Activated T-helper 1 cell treated with anti-CD3 and anti-CD28 coated beads, Interleukin-12 subunit alpha, Interleukin-12 subunit beta, Interleukin-2, Interleukin-4 antibody, amounts not matched to agents 30 ng/mL and 10 ng/mL and 1 ng/mL, durations not matched to agents 14 hours and 24 hours and 36 hours (primary cell): ENCODE measurements around the gene CENPN. TPM values are rescaled to one million over a fixed set of nuclear protein-coding genes. Genes with fewer than 3 reads are reported as not detected.

Experiments
- DNase-seq: peaks from one replicate; pipeline ENCODE4 v3.0.0; 2021; ENCODE audit warnings: low spot score
- H3K27ac Mint-ChIP-seq: one replicate; pipeline ENCODE4 v1.8.0; 2021; ENCODE audit warnings: mild to moderate bottlenecking, mixed read lengths
- H3K27me3 Mint-ChIP-seq: one replicate; pipeline ENCODE4 v1.8.0; 2022; ENCODE audit warnings: mild to moderate bottlenecking, moderate library complexity, mixed read lengths; ENCODE audit not compliant: insufficient read depth
- H3K36me3 Mint-ChIP-seq: one replicate; pipeline ENCODE4 v1.8.0; 2021; ENCODE audit warnings: low read depth, mixed read lengths
- H3K4me1 Mint-ChIP-seq: one replicate; pipeline ENCODE4 v1.8.0; 2021; ENCODE audit warnings: low read depth, mixed read lengths
- H3K4me3 Mint-ChIP-seq: one replicate; pipeline ENCODE4 v1.8.0; 2021; ENCODE audit warnings: mild to moderate bottlenecking, moderate library complexity, mixed read lengths
- H3K9me3 Mint-ChIP-seq: one replicate; pipeline ENCODE4 v1.8.0; 2021; ENCODE audit warnings: mixed read lengths
- intact Hi-C: fragments of 100-400 bp; cut with micrococcal nuclease; formaldehyde crosslinking; loops from one replicate; pipeline ENCODE4 v1.15.1; 2024
- total RNA-seq: library from RNA; stranded (reverse); gene quantifications from 2 replicates; pipeline ENCODE4 v1.2.3, GENCODE V29; 2022

Gene CENPN
- total RNA-seq, 1 donor from 2014 or later: 65.6 TPM

GRCh38 chr16:80981103-80981502, 25.9 kb upstream of the CENPN start:
- no peak overlapping the region for H3K27ac Mint-ChIP-seq
- H3K27me3 Mint-ChIP-seq: no peaks in the 10 kb centered on the region
- intact Hi-C loops: no loop called here

GRCh38 chr16:80982646-80983045, 24.4 kb upstream of the CENPN start:
- no peak overlapping the region for H3K4me3 Mint-ChIP-seq
- no peak for DNase-seq
- no peaks in the 10 kb centered on the region for H3K9me3 Mint-ChIP-seq
- intact Hi-C loops: loop anchor here (2.0 kb wide), 1 partner anchor 14 kb away; no protein-coding TSS in a partner anchor
- peaks cover 21% of the 10 kb centered on the region for H3K4me1 Mint-ChIP-seq
- H3K27me3 Mint-ChIP-seq: no peaks in the 10 kb centered on the region
- no peak overlapping the region for H3K27ac Mint-ChIP-seq
- peaks cover 22% of the 10 kb centered on the region for H3K36me3 Mint-ChIP-seq

More at GRCh38 chr16:80981103-80981502, 25.9 kb upstream of the CENPN start:
- Mint-ChIP-seq H3K36me3 (peaks cover 21% of the 10 kb centered on the region), H3K4me1 (peaks cover 9% of the 10 kb centered on the region), H3K9me3 (no peaks in the 10 kb centered on the region), H3K4me3 (no peak overlapping the region)
- DNase-seq: no peak

- Mint-ChIP-seq H3K4me1 (peaks cover 24% of the 10 kb centered on the region), H3K27me3 (no peaks in the 10 kb centered on the region), H3K36me3 (peaks cover 16% of the 10 kb centered on the region), H3K4me3 (no peak overlapping the region), H3K27ac (no peak overlapping the region), H3K9me3 (no peaks in the 10 kb centered on the region)
- DNase-seq: no peak
- intact Hi-C loops: no loop called here
Measured at GRCh38 chr16:80984124-80984892, 22.7 kb upstream of the CENPN start.

- intact Hi-C loops: no loop called here
- Mint-ChIP-seq H3K4me3 (no peak overlapping the region), H3K27ac (no peak overlapping the region), H3K36me3 (peaks cover 20% of the 10 kb centered on the region), H3K9me3 (no peaks in the 10 kb centered on the region), H3K4me1 (peaks cover 37% of the 10 kb centered on the region), H3K27me3 (no peaks in the 10 kb centered on the region)
- no peak for DNase-seq
Measured at GRCh38 chr16:80985611-80986010, 21.4 kb upstream of the CENPN start.

GRCh38 chr16:80986557-80986956, 20.5 kb upstream of the CENPN start:
- DNase-seq: no peak
- intact Hi-C loops: no loop called here
- H3K36me3 Mint-ChIP-seq: peaks cover 19% of the 10 kb centered on the region

GRCh38 chr16:80988756-80989155, 18.3 kb upstream of the CENPN start:
- H3K9me3 Mint-ChIP-seq: no peaks in the 10 kb centered on the region
- intact Hi-C loops: no loop called here
- no peak overlapping the region for H3K4me3 Mint-ChIP-seq
- H3K36me3 Mint-ChIP-seq: peaks cover 31% of the 10 kb centered on the region
- no peak for DNase-seq
- no peak overlapping the region for H3K27ac Mint-ChIP-seq
- peaks cover 52% of the 10 kb centered on the region for H3K4me1 Mint-ChIP-seq
- no peaks in the 10 kb centered on the region for H3K27me3 Mint-ChIP-seq

More at GRCh38 chr16:80986557-80986956, 20.5 kb upstream of the CENPN start:
- Mint-ChIP-seq H3K27me3 (no peaks in the 10 kb centered on the region), H3K4me3 (no peak overlapping the region), H3K9me3 (no peaks in the 10 kb centered on the region), H3K4me1 (peaks cover 38% of the 10 kb centered on the region), H3K27ac (no peak overlapping the region)

GRCh38 chr16:80989801-80990200, 17.2 kb upstream of the CENPN start:
- no peaks in the 10 kb centered on the region for H3K9me3 Mint-ChIP-seq
- DNase-seq: no peak
- peaks cover 38% of the 10 kb centered on the region for H3K36me3 Mint-ChIP-seq
- H3K27ac Mint-ChIP-seq: no peak overlapping the region
- no peak overlapping the region for H3K4me3 Mint-ChIP-seq
- intact Hi-C loops: no loop called here
- H3K27me3 Mint-ChIP-seq: no peaks in the 10 kb centered on the region
- peaks cover 56% of the 10 kb centered on the region for H3K4me1 Mint-ChIP-seq

- no peaks in the 10 kb centered on the region for H3K9me3 Mint-ChIP-seq
- H3K27ac Mint-ChIP-seq: no peak overlapping the region
- intact Hi-C loops: no loop called here
- no peaks in the 10 kb centered on the region for H3K27me3 Mint-ChIP-seq
- peaks cover 38% of the 10 kb centered on the region for H3K36me3 Mint-ChIP-seq
- H3K4me1 Mint-ChIP-seq: peaks cover 53% of the 10 kb centered on the region
- DNase-seq: no peak
- H3K4me3 Mint-ChIP-seq: no peak overlapping the region
Measured at GRCh38 chr16:80990577-80990976, 16.4 kb upstream of the CENPN start.

- Mint-ChIP-seq H3K27me3 (no peaks in the 10 kb centered on the region), H3K36me3 (peaks cover 38% of the 10 kb centered on the region), H3K4me1 (peaks cover 50% of the 10 kb centered on the region), H3K27ac (no peak overlapping the region), H3K4me3 (no peak overlapping the region), H3K9me3 (no peaks in the 10 kb centered on the region)
- intact Hi-C loops: no loop called here
- no peak for DNase-seq
Measured at GRCh38 chr16:80990978-80991377, 16.0 kb upstream of the CENPN start.

GRCh38 chr16:80991792-80992430, 15.1 kb upstream of the CENPN start:
- H3K27me3 Mint-ChIP-seq: no peaks in the 10 kb centered on the region
- peaks cover 36% of the 10 kb centered on the region for H3K36me3 Mint-ChIP-seq
- H3K9me3 Mint-ChIP-seq: no peaks in the 10 kb centered on the region
- no peak overlapping the region for H3K27ac Mint-ChIP-seq
- intact Hi-C loops: no loop called here
- DNase-seq: no peak
- no peak overlapping the region for H3K4me3 Mint-ChIP-seq
- peaks cover 48% of the 10 kb centered on the region for H3K4me1 Mint-ChIP-seq

- Mint-ChIP-seq H3K27me3 (no peaks in the 10 kb centered on the region), H3K27ac (no peak overlapping the region), H3K9me3 (no peaks in the 10 kb centered on the region), H3K36me3 (peaks cover 33% of the 10 kb centered on the region), H3K4me1 (peaks cover 51% of the 10 kb centered on the region), H3K4me3 (no peak overlapping the region)
- intact Hi-C loops: no loop called here
- DNase-seq: no peak
Measured at GRCh38 chr16:80992676-80993293, 14.2 kb upstream of the CENPN start.

GRCh38 chr16:80993307-80993706, 13.7 kb upstream of the CENPN start:
- peaks cover 33% of the 10 kb centered on the region for H3K36me3 Mint-ChIP-seq
- H3K4me3 Mint-ChIP-seq: no peak overlapping the region
- no peak overlapping the region for H3K27ac Mint-ChIP-seq
- DNase-seq: no peak
- no peaks in the 10 kb centered on the region for H3K27me3 Mint-ChIP-seq
- H3K4me1 Mint-ChIP-seq: peaks cover 56% of the 10 kb centered on the region
- H3K9me3 Mint-ChIP-seq: no peaks in the 10 kb centered on the region
- intact Hi-C loops: no loop called here

GRCh38 chr16:80993834-80994233, 13.2 kb upstream of the CENPN start:
- Mint-ChIP-seq H3K27ac (no peak overlapping the region), H3K9me3 (no peaks in the 10 kb centered on the region), H3K36me3 (peaks cover 35% of the 10 kb centered on the region), H3K27me3 (no peaks in the 10 kb centered on the region), H3K4me1 (peaks cover 61% of the 10 kb centered on the region), H3K4me3 (no peak overlapping the region)
- intact Hi-C loops: no loop called here
- no peak for DNase-seq
